OCI-LY3 (cell line): Measurements from ENCODE around the gene CLDN5.

Experiments used
- CTCF ChIP-seq: fragments of 200-600, 300-600 bp; sonication (generic); IDR thresholded peaks from 2 replicates; pipeline ENCODE4 v1.5.1; 2014; ENCODE audit warnings: antibody characterized with exemption, low read length, low read depth
- EZH2phosphoT487 ChIP-seq: fragments of 200-600 bp; shearing (Covaris generic); IDR thresholded peaks from 2 replicates; pipeline ENCODE4 v1.6.1; 2018; ENCODE audit warnings: antibody characterized with exemption, mixed run types, low read depth

GRCh38 chr22:19503869-19504268, 20.3 kb downstream of the CLDN5 start:
- TF ChIP-seq CTCF (no peak), EZH2phosphoT487 (no peak)
